PFSK-1 (cell line): ENCODE data around the gene NEBL.

Source experiments
- FOXP2 ChIP-seq: optimal IDR thresholded peaks from 2 replicates; pipeline ENCODE3; 2011; ENCODE audit warnings: borderline replicate concordance, control low read depth, inconsistent platforms; ENCODE audit not compliant: insufficient read depth; ENCODE audit errors: extremely low read length, extremely low read depth
- POLR2AphosphoS5 ChIP-seq: IDR thresholded peaks from 2 replicates; pipeline ENCODE4 v1.6.1; 2012; ENCODE audit warnings: low read depth, mild to moderate bottlenecking, control low read depth, low read length, moderate library complexity
- SIN3A ChIP-seq: IDR thresholded peaks from 2 replicates; pipeline ENCODE4 v1.6.1; 2012; ENCODE audit warnings: mild to moderate bottlenecking, low read length, moderate library complexity, borderline replicate concordance; ENCODE audit not compliant: insufficient read depth
- TAF1 ChIP-seq: IDR thresholded peaks from 2 replicates; pipeline ENCODE4 v1.6.1; 2012; ENCODE audit warnings: low read length, control low read depth, borderline replicate concordance; ENCODE audit not compliant: insufficient read depth
- TF ChIP-seq, protein P1 (sequence below), 2 experiments: IDR thresholded peaks; 2 replicates each; pipeline versions ENCODE4 v1.6.1 to v1.8.0; 2011 to 2012; ENCODE audit warnings: low read depth in 2 of 2, low read length in 2 of 2, control low read depth in 1 of 2, inconsistent platforms in 1 of 2, mild to moderate bottlenecking in 1 of 2, moderate library complexity in 1 of 2; ENCODE audit not compliant: insufficient read depth in 1 of 2

The NEBL gene

DNA sequence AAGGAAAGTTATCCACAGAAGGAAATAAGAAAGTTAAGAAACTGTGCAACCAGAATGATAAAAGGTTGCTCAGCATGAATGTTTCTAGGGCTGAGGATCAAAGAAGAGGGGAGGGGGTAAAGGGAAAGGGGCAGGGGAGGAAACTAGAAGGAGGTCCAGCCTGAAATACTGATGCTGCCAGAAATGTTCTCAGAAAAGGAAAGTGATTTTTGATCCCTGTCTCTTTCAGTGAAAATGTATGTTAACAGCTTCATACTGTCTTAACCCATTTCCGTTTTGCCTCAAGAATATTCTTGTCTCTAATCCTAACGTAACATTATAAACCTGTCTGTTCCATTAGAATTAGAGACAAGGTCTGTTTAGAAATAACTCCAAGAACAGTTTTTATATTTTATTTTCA lies 49.6 kb downstream of the NEBL start:
- TF ChIP-seq, protein P1, sequence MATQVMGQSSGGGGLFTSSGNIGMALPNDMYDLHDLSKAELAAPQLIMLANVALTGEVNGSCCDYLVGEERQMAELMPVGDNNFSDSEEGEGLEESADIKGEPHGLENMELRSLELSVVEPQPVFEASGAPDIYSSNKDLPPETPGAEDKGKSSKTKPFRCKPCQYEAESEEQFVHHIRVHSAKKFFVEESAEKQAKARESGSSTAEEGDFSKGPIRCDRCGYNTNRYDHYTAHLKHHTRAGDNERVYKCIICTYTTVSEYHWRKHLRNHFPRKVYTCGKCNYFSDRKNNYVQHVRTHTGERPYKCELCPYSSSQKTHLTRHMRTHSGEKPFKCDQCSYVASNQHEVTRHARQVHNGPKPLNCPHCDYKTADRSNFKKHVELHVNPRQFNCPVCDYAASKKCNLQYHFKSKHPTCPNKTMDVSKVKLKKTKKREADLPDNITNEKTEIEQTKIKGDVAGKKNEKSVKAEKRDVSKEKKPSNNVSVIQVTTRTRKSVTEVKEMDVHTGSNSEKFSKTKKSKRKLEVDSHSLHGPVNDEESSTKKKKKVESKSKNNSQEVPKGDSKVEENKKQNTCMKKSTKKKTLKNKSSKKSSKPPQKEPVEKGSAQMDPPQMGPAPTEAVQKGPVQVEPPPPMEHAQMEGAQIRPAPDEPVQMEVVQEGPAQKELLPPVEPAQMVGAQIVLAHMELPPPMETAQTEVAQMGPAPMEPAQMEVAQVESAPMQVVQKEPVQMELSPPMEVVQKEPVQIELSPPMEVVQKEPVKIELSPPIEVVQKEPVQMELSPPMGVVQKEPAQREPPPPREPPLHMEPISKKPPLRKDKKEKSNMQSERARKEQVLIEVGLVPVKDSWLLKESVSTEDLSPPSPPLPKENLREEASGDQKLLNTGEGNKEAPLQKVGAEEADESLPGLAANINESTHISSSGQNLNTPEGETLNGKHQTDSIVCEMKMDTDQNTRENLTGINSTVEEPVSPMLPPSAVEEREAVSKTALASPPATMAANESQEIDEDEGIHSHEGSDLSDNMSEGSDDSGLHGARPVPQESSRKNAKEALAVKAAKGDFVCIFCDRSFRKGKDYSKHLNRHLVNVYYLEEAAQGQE (IDR thresholded peaks at IDR 0.05; ENCODE audit: insufficient read depth in 1 of 2, low read depth in 2 of 2, low read length in 2 of 2), result no peak
- TF ChIP-seq TAF1, result no peak
- TF ChIP-seq FOXP2, result no peak
- TF ChIP-seq SIN3A, result no peak
- TF ChIP-seq POLR2AphosphoS5, result no peak

DNA sequence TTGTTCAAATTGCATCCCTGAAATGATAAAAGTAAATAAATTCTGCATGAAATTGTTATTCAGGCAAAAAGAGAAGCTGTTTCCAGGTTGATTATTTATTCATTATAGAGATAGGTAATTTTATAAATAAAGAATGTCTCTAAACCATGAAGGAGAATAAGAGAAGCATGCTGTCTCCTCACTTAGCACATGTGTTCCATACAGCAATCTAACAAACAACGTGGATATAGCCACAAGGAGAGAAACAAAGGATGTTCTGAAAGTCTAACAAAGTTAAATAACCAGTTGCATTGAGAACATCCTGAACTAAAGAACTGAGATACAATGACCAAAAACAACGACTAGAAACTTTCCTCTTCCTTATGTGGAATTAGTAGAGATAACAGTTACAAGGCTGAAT lies 50.8 kb downstream of the NEBL start:
- no peak for TF ChIP-seq TAF1
- TF ChIP-seq, protein P1 (IDR thresholded peaks at IDR 0.05; ENCODE audit: insufficient read depth in 1 of 2, low read depth in 2 of 2, low read length in 2 of 2), result no peak
- no peak for TF ChIP-seq FOXP2
- TF ChIP-seq SIN3A, result no peak
- no peak for TF ChIP-seq POLR2AphosphoS5

DNA sequence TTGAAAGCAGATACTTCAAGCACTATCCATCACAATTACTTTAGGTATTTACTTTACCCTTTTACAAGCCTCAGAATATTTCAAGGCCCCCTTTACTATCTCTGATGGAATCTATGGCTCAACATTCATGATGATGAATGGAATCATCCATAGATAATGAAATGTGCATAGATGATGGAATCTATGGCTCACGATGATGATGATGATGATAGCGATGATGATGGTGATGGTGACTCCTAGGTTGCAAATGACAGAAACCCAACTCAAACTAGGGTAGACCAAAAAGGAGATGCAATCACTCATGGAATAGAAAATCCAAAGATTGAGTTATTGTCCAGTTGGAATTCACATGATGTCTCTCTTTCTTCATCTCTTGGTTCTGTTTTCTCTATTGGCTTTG lies 55.7 kb downstream of the NEBL start:
- TF ChIP-seq POLR2AphosphoS5 (no peak), TAF1 (no peak), FOXP2 (no peak), SIN3A (no peak)
- TF ChIP-seq, protein P1 (IDR thresholded peaks at IDR 0.05; ENCODE audit: insufficient read depth in 1 of 2, low read depth in 2 of 2, low read length in 2 of 2), result no peak

DNA sequence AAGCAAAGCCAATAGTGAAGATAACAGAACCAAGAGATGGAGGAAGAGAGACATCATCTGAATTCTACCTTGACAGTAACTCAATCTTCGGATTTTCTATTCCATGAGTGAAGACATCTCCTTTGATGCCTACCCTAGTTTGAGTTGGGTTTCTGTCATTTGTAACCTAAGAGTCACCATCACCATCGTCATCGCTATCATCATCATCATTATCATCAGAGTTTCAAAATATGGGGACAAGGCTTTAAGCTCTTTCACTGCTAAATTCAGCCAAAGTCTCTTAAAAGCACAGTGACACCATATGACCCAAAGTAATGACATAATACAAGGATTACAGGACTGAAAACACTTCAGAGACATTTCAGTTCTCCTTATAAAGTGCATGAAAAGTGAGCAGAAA lies 57.2 kb downstream of the NEBL start:
- TF ChIP-seq TAF1, result no peak
- TF ChIP-seq FOXP2, result no peak
- TF ChIP-seq SIN3A, result no peak
- no peak for TF ChIP-seq POLR2AphosphoS5
- TF ChIP-seq, protein P1 (IDR thresholded peaks at IDR 0.05; ENCODE audit: insufficient read depth in 1 of 2, low read depth in 2 of 2, low read length in 2 of 2), result no peak

DNA sequence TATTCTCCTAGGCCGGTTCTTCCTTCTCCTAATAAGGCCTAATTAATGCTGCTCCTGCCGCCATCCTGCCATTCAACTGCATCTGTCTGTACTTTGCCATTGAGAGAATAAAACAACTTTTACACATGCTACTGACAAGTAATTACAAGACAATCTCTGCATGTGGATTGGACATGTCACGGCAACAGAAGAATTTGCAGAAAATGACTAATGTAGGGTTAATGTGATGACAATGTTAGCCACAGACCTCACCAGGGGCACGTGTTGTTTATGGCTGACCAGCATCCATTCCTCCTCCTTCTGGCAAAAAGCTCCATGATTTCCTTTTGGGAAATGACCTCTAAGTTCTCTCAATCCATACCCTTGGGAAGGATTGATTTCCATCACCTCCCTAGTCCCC lies 58.0 kb downstream of the NEBL start:
- TF ChIP-seq FOXP2 (no peak), POLR2AphosphoS5 (no peak), SIN3A (no peak), TAF1 (no peak)
- TF ChIP-seq, protein P1 (IDR thresholded peaks at IDR 0.05; ENCODE audit: insufficient read depth in 1 of 2, low read depth in 2 of 2, low read length in 2 of 2), result no peak
